HepG2 (cell line): ENCODE results near the gene CASZ1.

Experiments used
- CTCF ChIP-seq: sonication (generic); formaldehyde crosslinking; IDR thresholded peaks from 2 replicates; pipeline ENCODE4 v1.5.0; 2020; ENCODE audit warnings: mild to moderate bottlenecking, missing genetic modification reagents, moderate library complexity
- PATZ1 ChIP-seq: sonication (generic); formaldehyde crosslinking; IDR thresholded peaks from 2 replicates; pipeline ENCODE4 v1.4.0; 2020; ENCODE audit warnings: missing genetic modification reagents
- REST ChIP-seq, 2 experiments: IDR thresholded peaks; 2 replicates each; pipeline ENCODE4 v1.6.1; 2011 to 2012; ENCODE audit warnings: low read length in 2 of 2, borderline replicate concordance in 1 of 2, low read depth in 1 of 2, mild to moderate bottlenecking in 1 of 2, moderate library complexity in 1 of 2
- ZNF24 ChIP-seq: fragments of 450-650 bp; IDR thresholded peaks from 2 replicates; pipeline ENCODE4 v1.6.1; 2017; ENCODE audit warnings: antibody characterized with exemption, mild to moderate bottlenecking
- ZNF256 ChIP-seq: sonication (generic); formaldehyde crosslinking; conservative IDR thresholded peaks from 2 replicates; pipeline ENCODE4 v1.4.0; 2020; ENCODE audit warnings: missing genetic modification reagents
- ZNF34 ChIP-seq: sonication (generic); formaldehyde crosslinking; IDR thresholded peaks from 2 replicates; pipeline ENCODE4 v1.4.0; 2020; ENCODE audit warnings: mild to moderate bottlenecking, missing genetic modification reagents, borderline replicate concordance
- ZNF747 ChIP-seq: sonication (generic); formaldehyde crosslinking; IDR thresholded peaks from 2 replicates; pipeline ENCODE4 v1.8.1; 2023; ENCODE audit warnings: missing genetic modification reagents, mild to moderate bottlenecking, borderline replicate concordance

GRCh38 chr1:10662824-10663677 is 133.4 kb downstream of the CASZ1 start:
- TF ChIP-seq CTCF (CRISPR knock-in tag) (no peak), REST (IDR thresholded peaks at IDR 0.05; ENCODE audit: borderline replicate concordance in 1 of 2, low read depth in 1 of 2, low read length in 2 of 2) (no peak), ZNF256 (CRISPR knock-in tag) (no peak), ZNF24 (no peak), ZNF747 (CRISPR knock-in tag) (no peak), PATZ1 (CRISPR knock-in tag) (no peak), ZNF34 (CRISPR knock-in tag) (no peak)
